Myocyte (in vitro differentiated cells): ENCODE measurements around the gene BLOC1S1. TPM values are rescaled to one million over a fixed set of nuclear protein-coding genes. Genes with fewer than 3 reads are reported as not detected.
A peak's percentile ranks its signal among the peaks of the same experiment; 100 is the strongest.

ENCODE experiments used
- DNase-seq: peaks from one replicate; pipeline ENCODE4 v3.0.0-alpha.2; 2012; ENCODE audit warnings: low read depth
- total RNA-seq: library from RNA; depleted of rRNA; stranded (reverse); fragments of >200 nt; gene quantifications from 2 replicates; pipeline ENCODE4 v1.2.3, GENCODE V29; 2014

The BLOC1S1 gene
- total RNA-seq, 1 donor from 2014 or later: 104 TPM

GRCh38 chr12:55726971-55727370 lies 11.1 kb downstream of the BLOC1S1 start:
- peak; percentile 53 for DNase-seq

DNA sequence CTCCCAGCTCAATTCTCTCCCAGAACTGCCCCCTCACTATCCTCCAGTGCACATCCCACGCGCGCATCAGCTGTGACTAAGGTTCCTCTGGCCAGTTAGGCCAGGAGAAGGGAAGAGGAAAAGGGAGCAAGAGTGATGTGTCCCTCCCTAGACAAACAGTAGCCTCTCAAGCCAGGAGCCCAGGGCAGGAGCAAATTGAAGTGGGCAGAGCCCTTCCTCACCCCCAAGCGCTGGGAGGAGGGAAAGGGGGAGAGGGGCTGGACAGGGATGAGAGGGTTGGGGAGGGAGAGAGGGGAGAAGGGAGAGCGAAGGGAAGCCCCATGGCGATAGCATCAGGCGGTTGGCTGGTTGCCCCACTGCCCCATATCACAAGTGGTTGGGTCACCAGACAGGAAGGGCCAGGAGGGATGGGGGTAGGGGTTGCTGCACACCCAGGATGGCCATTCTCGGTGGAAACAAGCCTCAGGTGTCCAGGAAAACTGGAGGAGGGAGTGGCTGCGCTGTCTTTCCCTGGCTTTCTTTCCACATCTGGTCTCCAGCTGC lies 11.9 kb downstream of the BLOC1S1 start:
- DNase-seq: peak; percentile 70

- peak; percentile 84 for DNase-seq
Measured at GRCh38 chr12:55728186-55728938, 12.5 kb downstream of the BLOC1S1 start.

DNA sequence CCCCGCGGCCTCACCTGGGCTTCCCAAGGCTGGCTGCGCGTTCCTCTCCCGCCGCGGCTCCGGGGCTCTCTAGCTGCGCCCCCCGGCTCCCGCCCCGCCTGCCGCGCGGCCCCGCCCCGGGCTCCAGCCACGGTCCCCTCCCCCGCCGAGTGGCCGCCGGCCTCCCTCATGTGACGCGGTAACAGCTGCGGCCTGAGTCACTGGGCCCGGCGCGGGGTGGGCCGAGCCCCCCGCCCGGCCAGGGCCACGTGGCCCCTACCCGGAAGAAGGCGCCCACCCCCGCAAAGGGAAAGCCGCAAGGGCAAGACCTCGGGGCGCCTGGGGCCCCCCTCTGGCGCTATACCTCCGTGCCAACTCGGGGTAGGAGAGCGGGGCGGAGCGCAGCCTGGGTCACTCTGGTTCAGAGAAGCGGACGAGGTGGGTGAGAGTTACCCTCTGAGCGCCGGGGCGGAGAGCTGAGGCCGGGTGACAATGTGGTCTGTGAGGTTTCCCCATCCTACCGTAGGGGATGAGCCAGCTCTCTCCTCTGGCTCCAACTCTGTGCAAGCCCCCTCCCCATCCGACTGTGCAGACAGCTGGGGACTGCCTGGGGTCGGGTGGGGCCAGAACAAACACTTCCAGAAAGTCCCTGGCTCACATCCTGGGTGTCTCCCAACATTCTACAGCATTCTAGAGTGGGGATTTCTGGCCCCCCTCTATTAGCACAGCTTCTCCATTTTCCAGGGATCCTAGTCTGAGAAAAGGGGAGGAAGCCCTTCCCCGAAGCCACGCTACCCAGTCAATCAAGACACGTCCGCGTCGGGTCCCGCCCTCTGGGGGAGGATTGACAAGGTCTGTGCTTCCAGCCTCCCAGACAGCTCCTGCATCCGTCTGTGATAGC lies 13.3 kb downstream of the BLOC1S1 start, which contains the start of gene CD63:
TSS of gene CD63 (minus strand) at position 71 of the 880 bp plus-strand sequence. CDS start 668 bp downstream, outside the sequence.
- DNase-seq: peak; percentile 98

DNA sequence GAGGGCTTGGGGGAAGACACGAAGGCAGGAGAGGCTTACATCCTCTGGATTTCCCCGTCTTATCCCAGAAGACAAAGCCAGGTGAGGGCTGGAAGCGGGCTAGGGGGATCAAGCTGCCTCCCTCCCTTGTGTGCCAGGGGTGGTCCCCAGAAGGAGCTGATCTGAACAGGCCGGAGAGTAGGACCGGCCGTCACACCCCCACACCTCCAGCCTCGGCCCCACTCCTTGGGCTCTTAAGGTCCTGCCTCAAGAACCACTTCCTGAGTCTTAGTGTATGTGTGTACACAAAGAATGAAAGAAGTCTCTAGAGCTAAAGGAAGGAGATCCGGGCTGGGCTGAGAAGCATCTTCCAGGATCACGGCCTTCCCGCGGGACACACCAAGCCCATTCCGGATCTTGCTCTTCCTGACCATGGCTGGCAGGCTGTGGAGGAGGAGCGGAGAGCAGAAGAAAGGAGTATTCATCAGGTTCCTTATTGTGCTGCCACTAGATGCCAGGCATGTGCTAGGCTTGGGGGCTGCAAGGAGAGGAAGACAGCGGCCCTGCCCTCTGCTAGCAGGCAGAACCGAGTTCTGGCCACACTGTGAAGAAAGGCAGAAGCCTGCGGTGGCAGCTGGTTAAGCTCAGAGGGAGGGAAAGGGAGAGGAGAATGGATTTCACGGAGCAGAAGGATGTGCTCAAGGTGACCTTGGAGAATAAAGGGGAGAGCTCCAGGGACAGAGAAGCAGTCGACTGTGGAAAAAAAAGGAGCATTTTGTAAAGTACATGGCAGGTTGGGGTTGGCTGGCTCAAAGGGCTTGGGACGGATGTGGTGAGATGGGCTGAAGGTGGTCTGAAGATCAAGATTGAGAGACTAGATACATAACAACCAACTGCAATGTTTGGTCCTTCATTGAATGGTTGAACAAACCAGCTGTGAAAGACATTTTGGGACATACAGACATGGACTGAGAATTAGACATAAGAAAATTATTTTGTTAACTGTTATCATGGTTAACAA lies 14.3 kb downstream of the BLOC1S1 start:
- peak; percentile 76 for DNase-seq

DNA sequence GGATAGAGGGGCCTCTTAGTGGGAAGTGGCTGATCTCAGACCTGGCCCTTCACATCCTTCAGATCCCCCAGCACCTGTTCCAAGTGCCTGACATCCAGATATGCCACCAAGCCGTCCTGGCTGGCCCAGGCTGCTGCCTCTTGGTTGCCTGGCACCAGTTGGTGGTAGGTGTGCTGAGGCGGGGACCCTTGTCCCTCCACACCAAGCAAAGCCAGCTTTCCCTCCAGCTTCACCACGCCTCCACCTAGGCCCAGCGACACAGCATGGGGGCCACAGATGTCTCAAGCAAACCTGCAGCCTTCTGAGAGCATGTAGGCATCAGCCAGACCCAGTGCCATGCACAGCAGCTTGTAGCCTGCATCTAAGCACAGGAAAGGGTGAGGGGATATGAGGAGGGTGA lies 16.4 kb downstream of the BLOC1S1 start:
- no peak for DNase-seq

- DNase-seq: no peak
Measured at GRCh38 chr12:55733021-55733555, 17.2 kb downstream of the BLOC1S1 start.

DNA sequence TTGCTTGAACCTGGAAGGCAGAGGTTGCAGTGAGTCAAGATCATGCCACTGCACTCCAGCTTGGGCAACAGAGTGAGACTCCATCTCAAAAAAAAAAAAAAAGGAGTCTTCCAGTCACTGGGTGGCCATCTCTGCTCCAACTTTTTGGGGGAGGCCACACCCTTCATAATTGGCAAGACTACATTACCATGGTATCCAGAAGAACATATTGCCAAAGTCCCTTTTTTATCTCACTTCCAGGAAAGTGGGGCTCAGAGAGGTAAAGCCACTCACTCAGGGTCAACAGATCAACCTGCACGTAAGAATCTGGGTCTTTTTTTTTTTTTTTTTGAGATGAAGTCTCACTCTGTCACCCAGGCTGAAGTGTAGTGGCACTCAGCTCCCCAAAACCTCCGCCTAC lies 18.0 kb downstream of the BLOC1S1 start:
- no peak for DNase-seq

DNA sequence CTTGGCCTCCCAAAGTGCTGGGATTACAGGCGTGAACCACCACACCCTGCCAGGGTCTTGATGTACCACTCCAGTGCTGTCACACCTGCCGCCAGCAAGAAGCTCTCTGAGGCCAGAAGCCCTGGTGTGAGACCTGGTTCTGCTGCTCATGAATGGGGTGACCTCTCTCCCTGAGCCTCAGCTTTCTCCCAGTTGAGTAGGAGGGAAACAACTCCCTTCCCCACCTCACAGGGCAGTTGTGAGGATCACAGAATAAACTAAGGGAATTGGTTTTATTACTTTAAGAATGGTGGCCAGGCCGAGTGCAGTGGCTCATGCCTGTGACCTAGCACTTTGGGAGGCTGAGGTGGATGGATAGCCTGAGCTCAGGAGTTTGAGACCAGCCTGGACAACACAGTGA lies 18.7 kb downstream of the BLOC1S1 start:
- no peak for DNase-seq

DNA sequence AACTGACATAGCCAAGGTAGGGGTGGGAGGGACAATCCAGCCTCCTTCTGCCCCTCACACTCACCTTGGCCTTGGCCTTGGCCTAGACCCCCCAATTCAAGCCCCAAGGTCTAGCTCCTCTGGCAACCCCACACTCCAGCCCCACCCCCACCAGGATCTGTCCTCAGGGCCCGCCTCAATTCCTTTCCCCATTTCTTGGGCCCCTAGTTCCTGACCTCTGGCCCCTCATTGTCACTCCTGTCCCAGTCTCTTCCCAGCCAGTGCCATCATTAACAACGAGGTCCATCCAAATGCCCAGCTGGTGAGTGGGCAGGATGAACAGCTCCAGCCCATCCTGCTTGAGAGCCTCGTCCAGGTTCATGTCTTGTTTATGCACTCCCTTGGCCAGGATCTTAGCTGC lies 20.2 kb downstream of the BLOC1S1 start:
- no peak for DNase-seq

GRCh38 chr12:55736780-55737580 lies 21.1 kb downstream of the BLOC1S1 start:
- peak; percentile 84 for DNase-seq

DNA sequence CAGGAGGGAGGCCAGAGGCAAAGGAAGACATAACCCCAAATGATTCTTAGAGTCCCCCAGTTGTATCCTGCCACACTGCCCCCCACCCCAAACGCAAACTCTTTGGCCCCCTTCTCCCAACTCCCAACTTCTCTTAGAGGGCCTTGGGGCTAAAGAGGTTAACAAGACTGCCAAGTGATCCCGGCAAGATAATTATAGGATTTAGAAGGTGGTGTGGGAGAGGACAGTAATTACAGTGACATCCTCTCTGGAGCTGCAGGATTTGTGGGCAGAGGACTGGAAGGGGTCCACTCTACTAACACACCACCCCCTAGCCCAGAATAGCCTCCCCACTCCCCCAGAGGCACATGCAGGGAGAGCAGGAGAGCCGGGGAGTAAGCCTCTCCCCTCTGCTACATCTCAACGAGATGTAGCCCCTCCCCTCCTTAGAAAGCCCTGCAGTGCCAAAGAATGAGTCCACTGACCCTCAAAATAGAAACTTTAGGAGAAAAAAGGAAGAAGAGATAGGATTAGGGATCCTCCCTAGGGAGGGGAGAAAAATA lies 21.8 kb downstream of the BLOC1S1 start:
- peak; percentile 50 for DNase-seq

GRCh38 chr12:55738123-55739024 lies 22.5 kb downstream of the BLOC1S1 start:
- peak; percentile 90 for DNase-seq

GRCh38 chr12:55739025-55739378 lies 23.2 kb downstream of the BLOC1S1 start:
- no peak for DNase-seq

- DNase-seq: no peak
Measured at GRCh38 chr12:55741931-55742680, 26.3 kb downstream of the BLOC1S1 start.

GRCh38 chr12:55742719-55743405 lies 27.0 kb downstream of the BLOC1S1 start, which contains the start of gene GDF11:
Gene GDF11, plus strand, starts transcription at chr12:55743122. Its CDS starts 195 bp downstream, at chr12:55743317.
- peak; percentile 88 for DNase-seq
